ENCODE measurements around the gene IGSF5.
A peak's percentile ranks its signal among the peaks of the same experiment; 100 is the strongest.
"Not testable (repeated sequence)": the region's sequence is repeated elsewhere in the genome, so short reads cannot be mapped to it uniquely, and the experiment has no call there.

The IGSF5 gene

DNA sequence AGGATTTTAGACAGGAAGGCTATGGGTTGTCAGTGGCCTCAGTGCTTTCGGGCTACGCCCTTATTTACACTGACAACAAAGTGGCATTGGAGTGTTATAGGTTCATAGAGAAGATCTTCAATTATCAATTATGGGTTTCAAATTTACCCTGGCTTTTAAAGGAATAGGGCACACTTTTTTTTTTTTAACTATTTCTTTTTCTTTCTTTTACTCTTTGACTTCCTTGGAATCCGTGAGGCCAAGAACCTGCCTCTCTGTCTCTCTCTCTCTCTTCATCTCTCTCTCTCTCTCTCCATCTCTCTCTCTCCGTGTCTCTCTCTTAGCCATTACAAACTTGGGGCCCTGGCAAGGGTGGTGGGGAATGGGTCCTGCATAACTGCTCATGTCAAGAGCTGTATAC, at the start of gene IGSF5:
IGSF5 (plus strand) TSS at position 301 of the 400 bp plus-strand sequence. CDS start 327 bp downstream, outside the sequence.
- DNase-seq = not testable (repeated sequence)

DNA sequence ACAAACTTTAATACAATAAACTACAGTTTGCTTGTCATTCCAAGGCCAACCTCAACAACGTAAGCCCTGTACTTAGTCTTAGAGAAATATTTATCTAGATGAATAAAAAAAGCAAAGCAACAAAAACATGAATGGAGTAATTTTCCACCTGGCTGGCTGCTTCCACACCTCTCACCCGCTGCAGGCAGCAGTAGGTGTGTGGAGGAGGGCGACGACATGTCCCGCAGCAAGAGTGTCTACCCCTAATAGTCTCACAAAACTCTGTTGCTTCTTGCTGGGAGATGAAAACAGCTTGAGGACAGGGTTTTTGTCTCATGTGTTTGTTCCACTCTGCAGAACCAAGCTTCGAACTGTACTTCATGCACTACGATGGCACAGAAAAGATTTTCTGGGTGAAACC, 48.8 kb upstream of the IGSF5 start:
- no peak for DNase-seq

DNA sequence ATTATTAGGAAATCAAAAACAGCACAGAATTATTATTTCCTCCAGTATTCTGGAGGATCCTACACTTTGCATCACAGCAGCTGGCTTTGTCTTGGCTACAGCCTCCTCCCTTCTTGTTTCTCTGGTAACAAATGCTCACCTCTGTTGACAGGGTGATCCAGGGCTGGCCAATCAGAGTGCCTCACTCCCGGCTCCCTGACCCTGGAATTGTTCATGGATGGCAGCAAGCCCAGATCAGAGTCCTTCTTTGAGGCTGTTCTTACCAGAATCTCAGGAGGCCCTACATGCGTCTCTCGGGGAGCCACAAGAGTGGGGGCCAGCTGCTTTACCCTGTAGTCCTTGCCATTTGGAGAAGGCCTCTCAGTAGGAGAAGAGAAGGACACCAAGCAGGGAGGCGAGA, 48.4 kb upstream of the IGSF5 start:
- no peak for DNase-seq

DNA sequence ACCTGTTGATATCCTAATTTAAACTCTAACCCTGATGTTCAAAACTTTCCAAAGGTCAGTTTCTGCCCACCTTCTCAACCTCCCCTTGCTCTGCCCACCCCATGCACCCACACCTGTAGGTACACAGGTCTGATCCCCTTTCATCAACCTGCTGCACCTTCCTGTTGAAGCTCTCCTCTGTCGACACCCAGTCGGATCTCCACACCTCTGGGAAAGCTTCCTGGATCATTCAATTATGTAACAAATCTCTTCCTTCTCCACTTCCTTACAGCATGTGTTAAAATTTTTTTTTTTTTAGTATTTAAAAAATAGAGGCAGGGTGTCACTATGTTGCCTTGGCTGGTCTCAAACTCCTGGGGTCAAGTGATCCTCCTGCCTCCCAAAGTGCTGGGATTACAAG, 44.7 kb upstream of the IGSF5 start:
- no peak for DNase-seq

DNA sequence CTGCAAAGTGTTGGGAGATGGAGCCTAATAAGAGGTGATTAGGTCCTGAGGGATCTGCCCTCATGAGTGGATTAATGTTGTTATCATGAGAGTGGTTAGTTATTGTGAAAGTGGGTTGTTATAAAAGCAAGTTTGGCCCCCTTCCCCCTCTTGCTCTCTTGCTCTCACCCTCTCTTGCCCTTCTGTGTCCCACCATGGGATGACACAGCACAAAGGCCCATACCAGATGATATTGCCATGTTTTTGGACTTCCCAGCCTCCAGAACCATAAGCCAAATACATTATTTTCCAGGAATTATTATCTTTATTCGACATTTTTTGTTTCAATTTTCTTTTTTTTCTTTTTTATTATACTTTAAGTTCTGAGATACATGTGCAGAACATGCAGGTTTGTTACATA, 41.4 kb upstream of the IGSF5 start:
- DNase-seq = no peak

DNA sequence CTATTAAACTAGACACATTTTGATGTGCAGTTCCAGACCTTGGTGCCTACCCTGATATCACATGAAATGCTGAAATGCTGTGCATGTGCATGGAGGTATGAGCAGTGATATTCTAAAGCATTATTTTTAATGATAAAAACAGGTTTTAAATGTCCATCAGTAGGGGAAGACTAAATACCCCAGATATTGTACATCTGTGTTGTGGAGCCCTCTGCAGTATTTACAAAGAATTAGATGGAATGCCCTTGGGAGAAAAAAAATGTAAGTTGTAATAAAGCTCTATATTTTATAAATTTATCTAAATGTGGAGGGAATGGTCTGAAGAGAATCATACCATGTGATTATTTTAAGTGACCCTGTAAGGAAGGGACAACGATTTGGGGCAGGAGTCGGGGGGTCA, 39.1 kb upstream of the IGSF5 start:
- no peak for DNase-seq

DNA sequence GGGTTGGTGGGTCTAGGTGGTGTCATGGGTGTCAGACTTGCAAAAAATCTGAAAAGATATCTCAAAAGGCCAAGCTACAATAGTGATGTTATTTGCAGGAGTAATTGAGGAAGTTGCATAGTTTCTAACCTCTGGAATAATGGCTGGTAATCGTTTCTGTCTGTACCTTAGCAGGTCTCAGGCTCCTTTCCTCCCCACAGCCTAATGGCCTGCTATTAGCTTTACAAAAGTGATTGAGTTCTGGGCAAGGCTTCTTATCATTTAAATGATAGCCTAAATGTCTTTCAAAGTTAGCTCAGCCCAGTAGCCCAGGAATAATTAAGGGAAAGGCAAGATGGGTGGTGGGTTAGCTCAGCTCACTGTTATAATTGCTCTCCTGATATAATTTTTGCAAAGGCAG, 37.7 kb upstream of the IGSF5 start:
- no peak for DNase-seq

DNA sequence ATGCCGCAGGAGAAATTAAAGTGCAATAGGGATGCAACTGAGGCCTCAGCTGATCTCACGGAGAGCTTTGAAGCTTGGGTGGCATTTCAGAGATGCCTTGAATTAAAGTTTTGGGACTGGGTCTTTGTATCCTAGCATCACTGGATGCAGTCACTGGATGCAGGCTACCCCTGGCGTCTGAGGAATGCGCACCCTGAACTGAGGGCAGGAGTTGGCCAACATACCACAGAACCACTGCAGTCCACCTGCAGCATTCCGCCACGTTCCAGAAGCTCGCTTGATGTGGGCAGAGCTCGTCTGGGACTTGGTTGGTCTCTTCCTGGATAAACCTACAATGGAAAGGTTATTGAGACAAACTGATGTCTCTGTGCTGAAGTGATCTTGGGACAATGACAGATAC, 34.1 kb upstream of the IGSF5 start:
- DNase-seq = no peak

DNA sequence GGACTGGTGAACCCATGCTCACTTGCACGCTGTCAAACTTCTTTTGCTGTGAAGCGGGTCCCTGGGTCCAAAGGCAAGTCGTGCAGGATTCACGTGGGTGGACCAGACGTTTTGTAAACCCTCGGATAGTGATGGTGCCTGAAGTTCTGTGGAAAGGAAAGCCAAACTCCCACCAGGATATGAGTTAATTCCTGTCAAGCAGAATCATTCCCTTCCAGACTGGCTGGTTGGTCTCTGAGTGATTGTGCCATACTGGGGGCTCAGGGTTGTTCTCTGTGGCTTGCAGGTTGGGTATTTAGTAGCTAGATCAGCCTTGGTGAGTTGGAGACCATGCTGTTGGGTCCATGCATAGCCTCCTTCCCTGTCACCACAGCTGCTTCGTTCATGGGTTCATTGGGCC, 32.7 kb upstream of the IGSF5 start:
- no peak for DNase-seq

DNA sequence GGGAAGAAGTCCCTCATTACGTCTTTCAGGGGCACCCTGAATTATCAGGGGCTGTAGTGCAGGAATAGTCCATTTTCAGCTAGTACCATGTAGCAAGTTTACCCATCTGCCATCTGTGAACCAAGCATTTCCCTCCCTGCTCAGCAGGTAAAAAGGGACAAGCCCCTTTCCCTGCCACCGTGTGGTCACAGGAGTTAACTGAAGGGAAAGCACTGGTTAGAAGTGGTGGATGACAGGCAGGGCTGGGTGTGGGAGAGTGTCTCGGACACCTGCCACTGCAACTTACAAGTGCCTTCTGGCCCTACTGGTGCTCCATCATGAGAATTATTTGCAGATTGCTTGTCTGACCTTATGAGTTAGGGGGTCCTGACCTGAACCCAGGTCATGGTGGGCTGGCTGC, 32.0 kb upstream of the IGSF5 start:
- DNase-seq = no peak

DNA sequence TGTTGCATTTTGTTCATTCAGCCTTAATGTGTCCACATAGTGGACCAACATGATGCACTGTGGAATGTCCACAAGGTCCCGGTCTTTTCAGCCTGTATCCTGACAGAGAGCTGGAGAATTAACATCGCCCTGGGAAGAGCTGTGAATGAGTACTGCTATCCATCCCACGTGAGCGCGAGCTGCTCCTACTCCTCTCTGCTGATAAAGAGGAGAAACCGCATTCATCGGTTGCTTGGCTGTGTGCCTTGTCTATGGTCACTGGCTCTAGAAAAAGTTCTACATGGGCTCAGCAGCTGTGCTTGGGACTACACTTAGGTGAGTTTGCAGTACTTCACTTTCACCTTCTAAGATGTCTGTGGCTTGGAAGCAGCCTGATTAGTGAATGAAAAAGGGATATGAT, 31.1 kb upstream of the IGSF5 start:
- DNase-seq = no peak

DNA sequence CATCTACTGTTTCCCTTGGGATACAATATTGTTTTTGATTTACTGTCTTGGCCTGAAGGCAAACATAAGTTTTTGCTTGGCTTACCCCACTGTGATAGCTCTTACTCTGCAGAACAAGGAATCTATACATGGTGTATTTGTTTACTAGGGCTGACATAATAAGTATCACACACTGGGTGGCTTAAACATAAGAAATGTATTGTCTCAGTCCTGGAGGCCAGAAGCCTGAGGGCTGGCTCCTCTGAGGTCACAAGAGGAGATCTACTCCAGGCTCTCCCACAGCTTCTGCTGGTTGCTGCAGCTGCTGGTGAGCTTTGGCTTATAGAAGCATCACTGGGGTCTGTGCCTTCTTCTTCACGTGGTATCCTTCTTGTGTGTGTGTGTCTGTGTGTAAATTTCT, 30.7 kb upstream of the IGSF5 start:
- no peak for DNase-seq

DNA sequence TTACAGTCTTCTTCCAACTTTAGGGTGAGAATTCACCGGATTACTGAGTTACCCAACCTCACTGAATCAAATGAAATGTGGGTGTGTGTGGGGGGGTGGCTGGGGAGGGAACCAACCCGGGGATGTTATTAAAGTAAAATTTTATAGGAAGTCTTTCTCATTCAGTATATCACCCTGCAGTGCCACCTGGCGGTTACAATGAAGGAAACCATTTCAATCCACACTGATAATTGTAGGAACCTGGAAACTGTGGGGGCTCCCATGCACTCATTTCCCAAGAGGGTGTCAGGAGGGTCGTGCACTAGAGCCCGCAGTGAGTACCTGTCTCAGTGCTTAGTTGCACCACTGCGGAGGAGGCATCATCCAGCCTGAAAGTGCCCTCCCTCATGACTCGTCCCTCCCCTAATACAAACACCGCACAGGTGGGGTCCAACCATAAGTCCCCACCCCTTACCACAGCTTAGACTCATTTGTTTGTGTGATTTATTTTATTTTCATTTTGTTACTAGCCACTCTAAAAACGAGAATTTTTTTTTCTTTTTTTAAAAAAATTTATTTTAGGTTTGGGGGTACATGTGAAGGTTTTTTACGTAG, 29.1 kb upstream of the IGSF5 start:
- DNase-seq = peak; percentile 33

DNA sequence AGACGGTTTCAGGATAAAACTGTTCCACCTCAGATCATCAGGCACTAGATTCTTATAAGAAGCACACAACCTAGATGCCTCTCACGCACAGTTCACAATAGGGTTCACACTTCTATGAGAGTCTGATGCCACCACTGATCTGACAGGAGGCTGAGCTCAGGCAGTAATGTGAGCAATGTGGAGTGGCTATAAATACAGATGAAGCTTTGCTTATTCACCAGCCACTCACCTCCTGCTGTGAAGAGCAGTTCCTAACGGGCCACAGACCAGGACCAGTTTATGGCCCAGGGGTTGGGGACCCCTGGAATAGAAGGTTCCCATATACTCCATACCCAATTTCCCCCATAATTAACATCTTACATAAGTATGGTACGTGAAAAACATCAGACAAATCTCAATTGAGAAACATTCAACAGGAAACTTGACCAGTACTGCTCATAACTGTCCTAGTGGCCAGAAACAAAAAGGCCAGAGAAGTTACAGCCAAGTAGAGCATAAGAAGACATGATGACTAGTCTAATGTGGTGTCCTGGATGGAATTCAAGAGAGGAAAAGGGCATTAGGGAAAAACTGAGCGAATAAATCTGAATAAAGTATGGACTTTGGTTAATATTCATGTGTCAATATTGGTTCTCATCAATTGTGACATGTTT, 24.7 kb upstream of the IGSF5 start:
- no peak for DNase-seq

DNA sequence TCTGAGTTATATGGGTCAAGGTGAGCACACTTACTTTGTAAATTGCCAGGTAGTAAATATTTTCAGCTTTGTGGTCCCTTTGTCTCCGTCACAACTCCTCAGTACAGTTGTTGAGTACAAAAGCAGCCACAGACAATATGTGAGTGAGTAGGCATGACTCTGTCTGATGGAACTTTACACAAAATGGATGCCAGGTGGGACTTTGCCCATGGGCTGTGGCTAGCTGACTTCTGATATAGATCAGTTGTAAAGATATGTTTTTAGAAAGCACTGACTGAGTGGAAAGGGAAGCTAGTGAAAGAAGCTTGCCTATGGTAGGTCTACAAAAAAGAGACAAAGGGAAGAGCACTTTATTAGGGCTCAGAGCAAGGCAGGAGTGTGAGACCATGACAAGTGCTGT, 23.1 kb upstream of the IGSF5 start:
- DNase-seq = no peak

DNA sequence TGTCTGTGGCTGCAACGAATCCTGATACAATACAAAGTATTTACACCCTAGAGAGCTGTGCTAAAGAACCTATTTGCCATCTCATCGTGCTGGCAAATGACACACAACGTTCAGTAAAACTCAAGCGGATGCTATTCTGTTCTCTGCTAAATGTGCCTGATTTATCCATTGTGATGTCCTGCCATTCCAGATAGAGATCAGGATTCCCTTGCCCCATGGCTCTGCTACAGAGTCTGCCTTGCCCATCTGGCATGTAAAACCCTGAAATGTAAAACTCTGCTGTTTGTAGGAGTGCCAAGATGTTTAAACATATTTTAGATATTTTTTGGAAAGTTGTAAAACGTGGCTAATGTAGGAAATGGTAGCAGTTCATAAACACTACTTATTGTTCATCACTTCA, 20.0 kb upstream of the IGSF5 start:
- DNase-seq = no peak

DNA sequence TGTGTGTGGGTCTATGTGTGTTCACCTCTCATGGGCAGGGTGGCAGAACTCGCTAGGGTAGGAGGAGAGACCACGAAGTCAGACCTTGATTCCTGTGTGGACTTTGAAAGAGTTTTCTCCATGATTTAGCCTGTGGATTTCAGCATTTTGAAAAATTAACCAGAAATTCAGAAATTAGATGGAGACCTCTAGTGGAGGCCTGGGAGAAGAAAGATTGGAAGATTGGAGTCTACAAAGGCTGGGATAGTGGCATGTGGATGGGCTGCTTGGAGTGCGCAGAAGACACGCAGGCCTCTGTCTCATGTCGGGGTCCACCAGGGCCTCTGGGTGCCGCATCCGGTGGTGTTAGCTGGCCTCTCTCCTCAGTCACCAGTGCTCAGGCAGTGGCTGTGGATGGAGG, 18.9 kb upstream of the IGSF5 start:
- DNase-seq = no peak

DNA sequence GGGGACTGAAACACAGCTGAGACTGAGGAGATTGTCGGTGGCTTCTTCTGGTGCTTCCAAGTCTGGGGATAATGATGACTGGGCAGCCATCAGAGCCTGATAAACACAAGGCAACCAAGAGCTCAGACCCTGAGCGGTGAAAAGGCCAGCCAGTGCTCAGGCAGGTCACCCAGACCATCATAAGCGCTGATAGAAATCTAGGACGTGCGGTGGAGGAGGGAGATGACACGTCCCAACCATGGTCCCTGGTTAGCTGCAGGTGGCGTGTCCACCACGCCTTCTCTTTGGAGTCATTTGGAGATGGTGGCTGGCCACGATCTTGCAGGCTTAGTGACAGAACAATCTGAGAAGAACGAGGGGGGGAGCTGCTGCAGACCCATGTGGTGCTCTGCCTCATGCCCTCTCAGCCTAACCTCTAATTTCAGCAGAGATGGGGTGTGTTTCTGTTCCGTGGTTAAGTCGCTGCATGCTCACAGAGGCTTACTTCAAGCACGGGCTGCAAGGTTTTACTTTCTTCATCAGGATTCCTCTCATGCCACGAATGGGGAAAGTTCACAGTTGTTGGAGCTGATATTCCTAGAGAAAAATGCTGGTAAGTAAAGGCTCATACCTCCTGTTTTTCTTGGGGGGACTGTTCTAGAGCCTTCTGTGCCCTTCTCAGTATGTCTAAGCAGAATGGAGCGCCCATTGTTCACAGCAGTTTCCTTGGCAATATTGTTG, 17.4 kb upstream of the IGSF5 start:
- no peak for DNase-seq

DNA sequence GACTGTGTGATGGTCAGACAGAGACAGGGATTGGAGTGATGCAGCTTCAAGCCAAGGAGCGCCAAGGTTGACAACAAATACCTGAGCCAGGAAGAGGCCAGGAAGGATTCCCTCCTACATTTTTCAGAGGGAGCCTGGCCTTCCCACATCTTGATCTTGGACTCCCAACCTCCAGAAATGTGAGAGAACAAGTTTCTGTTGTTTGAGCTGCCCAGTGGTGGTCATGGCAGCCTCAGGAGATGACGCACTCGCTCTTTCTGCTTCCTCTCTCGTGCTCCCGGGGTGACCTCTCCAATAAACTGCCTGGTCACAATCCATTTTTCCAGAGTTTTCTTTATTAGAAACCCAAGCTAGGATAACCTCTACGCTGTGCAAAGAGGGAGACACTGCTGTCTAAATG, 16.6 kb upstream of the IGSF5 start:
- no peak for DNase-seq

DNA sequence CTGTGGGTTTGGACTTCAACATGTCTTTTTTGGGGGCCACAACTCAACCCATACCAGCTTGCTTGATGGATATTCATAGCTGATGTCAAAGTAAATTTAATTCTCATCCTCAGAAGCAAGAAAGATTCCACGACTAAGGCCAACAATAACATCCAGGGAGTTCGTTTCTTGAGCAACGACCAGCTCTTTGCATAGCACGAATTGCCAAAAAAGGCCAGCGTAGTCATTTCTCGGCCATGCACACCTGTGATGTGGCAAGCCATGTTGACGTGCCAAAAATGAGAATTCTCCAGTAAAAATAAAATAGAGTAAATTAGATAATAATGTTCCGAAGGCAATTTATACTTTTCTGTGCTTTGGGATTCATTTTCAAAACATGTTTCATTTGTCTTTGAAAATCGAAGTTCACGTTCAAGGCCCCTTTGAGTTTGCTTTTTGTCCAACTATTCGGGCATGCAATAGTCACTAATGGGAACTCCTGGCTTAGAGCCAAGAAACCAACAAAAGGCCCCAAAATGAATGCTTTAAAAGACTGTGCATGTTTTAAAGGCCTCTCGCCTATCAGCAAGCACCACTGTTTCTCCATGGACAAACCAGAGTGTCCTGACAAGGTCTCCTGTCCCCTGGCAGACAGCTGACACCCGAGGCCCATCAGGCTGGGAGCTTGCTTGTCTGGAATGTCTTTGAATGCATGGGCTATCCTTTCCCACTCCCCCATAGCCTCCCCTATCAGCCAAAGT, 14.4 kb upstream of the IGSF5 start:
- DNase-seq = no peak

DNA sequence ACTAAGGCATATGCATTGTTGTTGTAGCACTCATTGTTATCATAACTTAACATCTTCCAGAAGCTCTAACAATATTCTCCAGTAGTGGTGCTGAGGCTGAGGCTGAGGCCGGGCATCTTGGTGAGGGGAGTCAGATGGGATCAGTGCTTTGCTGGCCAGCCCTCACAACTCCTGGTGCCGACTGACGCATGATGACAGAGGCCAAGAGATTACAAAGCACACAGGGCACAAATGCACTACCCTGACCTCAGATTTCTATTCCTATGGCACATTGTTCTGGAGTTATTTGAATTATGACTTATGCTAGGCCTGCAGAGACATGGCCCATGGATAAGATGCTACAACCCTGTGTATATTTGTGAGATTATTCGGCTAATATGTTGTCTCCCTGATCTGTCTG, 8.3 kb upstream of the IGSF5 start:
- DNase-seq = no peak

DNA sequence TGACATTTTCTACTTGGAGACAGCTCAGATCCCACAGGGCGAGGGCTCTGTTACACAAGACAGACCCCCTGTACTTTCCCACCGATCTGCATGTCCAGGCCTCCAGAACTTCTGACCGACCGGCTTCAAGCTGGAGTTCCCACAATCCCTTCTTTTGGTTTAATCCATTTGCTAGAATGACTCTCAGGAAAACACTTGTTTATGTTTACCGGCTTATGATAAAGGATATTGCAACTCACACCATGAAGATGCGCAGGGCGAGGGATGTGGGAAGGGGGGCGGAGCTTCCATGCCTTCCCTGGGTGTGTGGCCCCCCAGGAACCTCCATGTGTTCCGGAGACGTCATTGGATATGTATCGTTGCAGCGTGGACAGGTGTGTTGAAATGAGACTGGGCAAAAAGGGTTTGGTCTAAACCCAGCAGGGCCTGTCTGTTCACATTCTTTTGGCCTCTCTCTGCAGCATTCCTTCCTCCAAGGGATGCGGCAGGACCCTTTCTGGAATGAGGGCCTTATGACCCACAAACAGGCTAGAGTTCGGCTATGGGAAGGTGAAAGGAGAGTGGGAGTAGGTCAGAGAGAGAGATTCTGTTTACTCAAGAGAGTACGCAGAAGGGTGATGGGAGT, 7.5 kb upstream of the IGSF5 start:
- DNase-seq = no peak

DNA sequence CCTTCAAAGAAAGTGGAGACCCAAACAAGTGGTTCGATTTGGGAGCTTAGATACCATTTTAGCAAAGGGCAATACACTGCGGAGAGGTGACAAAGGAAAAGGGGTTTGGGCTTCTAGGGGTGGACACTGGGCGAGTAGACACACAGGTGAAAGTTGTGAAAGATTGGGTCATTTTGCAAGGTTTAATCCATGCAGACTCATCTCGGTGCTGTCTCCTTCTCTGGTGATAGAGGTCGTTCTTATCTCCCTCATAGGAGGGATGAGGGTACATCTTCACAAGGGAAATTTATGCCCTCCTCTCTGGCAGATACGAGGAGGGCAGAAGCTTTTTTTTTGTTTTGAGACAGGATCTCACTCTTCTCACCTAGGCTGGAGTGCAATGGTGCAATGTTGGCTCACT, 6.4 kb upstream of the IGSF5 start:
- no peak for DNase-seq
